HepG2 (cell line): Measurements from ENCODE around the gene JOSD1. TPM values are rescaled to one million over a fixed set of nuclear protein-coding genes. Genes with fewer than 3 reads are reported as not detected.

Experiments
- AGO1 ChIP-seq: fragments of 200-400 bp; formaldehyde crosslinking; IDR thresholded peaks from 2 replicates; pipeline ENCODE4 v1.6.1; 2017; ENCODE audit warnings: mild to moderate bottlenecking, low read depth, low read length, moderate library complexity; ENCODE audit not compliant: poor library complexity, severe bottlenecking
- AGO2 ChIP-seq: fragments of 200-400 bp; formaldehyde crosslinking; optimal IDR thresholded peaks from 2 replicates; pipeline ENCODE3; 2017; ENCODE audit warnings: mild to moderate bottlenecking, low read depth, low read length, moderate library complexity
- CSRNP1 ChIP-seq: sonication (generic); formaldehyde crosslinking; IDR thresholded peaks from 2 replicates; pipeline ENCODE4 v1.8.1; 2023; ENCODE audit warnings: mild to moderate bottlenecking, missing genetic modification reagents
- IKZF1 ChIP-seq: fragments of 450-650 bp; IDR thresholded peaks from 2 replicates; pipeline ENCODE4 v1.7.1; 2016
- ZNF280D ChIP-seq: sonication (generic); formaldehyde crosslinking; IDR thresholded peaks from 2 replicates; pipeline ENCODE4 v1.5.1; 2020; ENCODE audit warnings: mild to moderate bottlenecking, missing genetic modification reagents
- ZNF343 ChIP-seq: sonication (generic); formaldehyde crosslinking; IDR thresholded peaks from 2 replicates; pipeline ENCODE4 v1.4.0; 2020; ENCODE audit warnings: mild to moderate bottlenecking, missing genetic modification reagents
- ZNF414 ChIP-seq: sonication (generic); formaldehyde crosslinking; IDR thresholded peaks from 2 replicates; pipeline ENCODE4 v1.5.0; 2020; ENCODE audit warnings: missing genetic modification reagents
- ZNF816 ChIP-seq: sonication (generic); formaldehyde crosslinking; IDR thresholded peaks from 2 replicates; pipeline ENCODE4 v1.8.0; 2022; ENCODE audit warnings: missing genetic modification reagents, mild to moderate bottlenecking, borderline replicate concordance
- ZSCAN20 ChIP-seq: sonication (generic); formaldehyde crosslinking; IDR thresholded peaks from 2 replicates; pipeline ENCODE4 v1.4.0; 2020; ENCODE audit warnings: missing genetic modification reagents, mild to moderate bottlenecking, borderline replicate concordance
- polyA plus RNA-seq, 8 experiments: library from polyadenylated mRNA; depleted of rRNA in 3 of 8; stranded (reverse) in 7 of 8; unstranded in 1 of 8; fragments of >200 nt; fragmentation: Illumina TruSeq in 4 of 8; extraction: Trizol in 4 of 8; gene quantifications; 2 replicates each; pipeline versions ENCODE4 v1.2.1 to v1.2.3, GENCODE V29; 2011 to 2016; ENCODE audit warnings: low read depth in 4 of 8, missing spikeins in 1 of 8, mixed read lengths in 1 of 8; ENCODE audit not compliant: insufficient read depth in 1 of 8
- total RNA-seq, 5 experiments: library from RNA; depleted of rRNA; stranded (reverse); fragments of >200 nt; fragmentation: Illumina TruSeq; extraction: Trizol; gene quantifications; 2 replicates each; pipeline ENCODE4 v1.2.3, GENCODE V29; 2016; ENCODE audit warnings: low read depth in 1 of 5
- TF ChIP-seq, protein P1 (sequence below), 2 experiments: sonication (generic) in 1 of 2; formaldehyde crosslinking in 1 of 2; IDR thresholded peaks; 2 replicates each; pipeline versions ENCODE4 v1.4.0 to v1.6.1; 2018 to 2020; ENCODE audit warnings: missing genetic modification reagents in 2 of 2, borderline replicate concordance in 1 of 2, low read depth in 1 of 2, mild to moderate bottlenecking in 1 of 2, missing biosample characterization in 1 of 2

Gene JOSD1
- total and polyA plus RNA-seq, 2 of the 13 experiments (the other 11 are each of a cell fraction or from before 2014, with no cell fraction given): 31.7 to 38.4 TPM

GRCh38 chr22:38733724-38734381 lies 33.1 kb upstream of the JOSD1 start (continued):
- TF ChIP-seq ZNF816 (no peak), ZSCAN20 (CRISPR knock-in tag) (no peak), ZNF280D (CRISPR knock-in tag) (no peak), ZNF414 (CRISPR knock-in tag) (no peak), ZNF343 (no peak), AGO2 (peak; percentile 7), IKZF1 (no peak), CSRNP1 (no peak), AGO1 (no peak)
- TF ChIP-seq, protein P1, sequence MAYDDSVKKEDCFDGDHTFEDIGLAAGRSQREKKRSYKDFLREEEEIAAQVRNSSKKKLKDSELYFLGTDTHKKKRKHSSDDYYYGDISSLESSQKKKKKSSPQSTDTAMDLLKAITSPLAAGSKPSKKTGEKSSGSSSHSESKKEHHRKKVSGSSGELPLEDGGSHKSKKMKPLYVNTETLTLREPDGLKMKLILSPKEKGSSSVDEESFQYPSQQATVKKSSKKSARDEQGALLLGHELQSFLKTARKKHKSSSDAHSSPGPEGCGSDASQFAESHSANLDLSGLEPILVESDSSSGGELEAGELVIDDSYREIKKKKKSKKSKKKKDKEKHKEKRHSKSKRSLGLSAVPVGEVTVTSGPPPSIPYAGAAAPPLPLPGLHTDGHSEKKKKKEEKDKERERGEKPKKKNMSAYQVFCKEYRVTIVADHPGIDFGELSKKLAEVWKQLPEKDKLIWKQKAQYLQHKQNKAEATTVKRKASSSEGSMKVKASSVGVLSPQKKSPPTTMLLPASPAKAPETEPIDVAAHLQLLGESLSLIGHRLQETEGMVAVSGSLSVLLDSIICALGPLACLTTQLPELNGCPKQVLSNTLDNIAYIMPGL (CRISPR knock-in tag; IDR thresholded peaks at IDR 0.05; ENCODE audit: borderline replicate concordance in 1 of 2, low read depth in 1 of 2): no peak
